ENCODE measurements around the gene SHROOM2.

GRCh38 chrX:9995855-9996339 lies 209.7 kb downstream of the SHROOM2 start:
- TF ChIP-seq POLR2A (IDR thresholded peaks at IDR 0.05) (no peak), CTCF (IDR thresholded peaks at IDR 0.05) (peak; percentile 74 to 95 (median 95)), EP300 (IDR thresholded peaks at IDR 0.05) (no peak)
